Omental fat pad (tissue), 4 donors: ENCODE results near the gene PSMG4. TPM values are rescaled to one million over a fixed set of nuclear protein-coding genes. Genes with fewer than 3 reads are reported as not detected.

Source experiments
- ATAC-seq: fragments of 150-250 bp; one replicate; pipeline ENCODE4 v1.9.1; 2016; ENCODE audit warnings: mild to moderate bottlenecking, moderate library complexity; ENCODE audit not compliant: low FRiP score
- DNase-seq: peaks from one replicate; pipeline ENCODE4 v3.0.0-alpha.2; 2019; ENCODE audit warnings: low spot score
- CTCF ChIP-seq, 3 donors: fragments of 450-650 bp; IDR thresholded peaks; one replicate each; pipeline ENCODE4 v1.5.1; 2016 to 2017; ENCODE audit warnings: antibody characterized with exemption in 3 of 3, mild to moderate bottlenecking in 3 of 3, moderate library complexity in 2 of 3
- total RNA-seq, 4 donors: library from RNA; depleted of rRNA; stranded (reverse); fragments of >200 nt; gene quantifications; one replicate each; pipeline ENCODE4 v1.1.0, GENCODE V29; 2016

PSMG4 gene
- total RNA-seq, 4 donors from 2014 or later = 6.8 to 25.2 (median 23.3) TPM

DNA sequence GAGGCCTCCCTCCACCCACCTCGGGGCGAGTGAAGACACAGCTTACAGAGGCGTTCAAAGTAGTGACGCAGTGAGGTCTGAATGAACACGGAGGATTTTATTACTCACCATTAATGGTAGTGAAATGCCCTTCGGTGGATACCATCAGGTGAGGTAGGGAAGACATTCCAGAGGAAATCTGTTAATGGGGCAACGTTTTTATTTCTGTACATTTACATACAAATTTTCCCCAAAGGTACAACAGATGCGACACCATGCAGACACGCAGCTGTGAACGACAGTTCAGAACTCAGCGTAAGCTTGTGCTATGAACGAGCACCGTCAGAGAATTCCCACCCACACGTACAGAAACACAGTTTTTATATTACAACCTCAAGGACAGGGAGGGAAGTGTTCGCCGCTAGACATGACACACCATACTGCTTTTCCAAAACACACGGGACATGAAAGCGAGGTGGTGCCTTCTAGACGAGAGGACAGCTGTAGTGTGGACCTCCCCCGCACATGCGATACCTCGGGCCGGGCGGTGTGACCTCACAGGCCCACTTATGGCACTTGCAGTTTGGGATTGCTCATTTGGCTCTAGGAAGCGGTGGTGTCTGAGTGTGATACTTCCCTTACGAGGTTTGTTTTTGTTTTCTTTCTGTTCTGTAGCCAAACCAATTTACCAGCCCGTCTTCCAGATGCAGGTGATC lies 10.7 kb downstream of the PSMG4 start:
- no peak for TF ChIP-seq CTCF (IDR thresholded peaks at IDR 0.05)
- DNase-seq (no peak), ATAC-seq (no peak)

DNA sequence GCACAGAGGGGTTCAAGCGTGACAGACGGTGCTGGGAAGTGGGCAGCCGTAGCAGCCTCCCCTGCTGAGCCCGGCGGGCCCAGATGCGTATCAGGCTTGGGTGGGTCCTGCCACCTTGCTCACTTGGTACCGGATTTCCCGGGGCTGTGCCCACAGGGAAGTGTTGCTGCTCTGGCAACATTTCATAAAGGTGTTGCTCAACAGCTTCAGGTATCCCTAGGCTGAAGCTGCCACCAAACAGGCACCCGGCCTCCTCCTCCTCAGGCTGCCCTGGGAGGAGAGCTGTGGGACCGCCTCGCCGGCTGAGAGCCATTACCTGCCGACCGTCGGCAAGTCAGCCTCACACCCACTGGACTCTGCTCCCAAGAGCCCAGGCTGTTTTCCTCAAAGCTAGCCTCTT lies 11.5 kb downstream of the PSMG4 start:
- no peak for DNase-seq
- no peak for ATAC-seq

GRCh38 chr6:3271756-3272155 lies 13.0 kb downstream of the PSMG4 start:
- no peak for DNase-seq
- no peak for TF ChIP-seq CTCF (IDR thresholded peaks at IDR 0.05)
- no peak for ATAC-seq

More for the DNA sequence above, 11.5 kb downstream of the PSMG4 start:
- no peak for TF ChIP-seq CTCF (IDR thresholded peaks at IDR 0.05)

DNA sequence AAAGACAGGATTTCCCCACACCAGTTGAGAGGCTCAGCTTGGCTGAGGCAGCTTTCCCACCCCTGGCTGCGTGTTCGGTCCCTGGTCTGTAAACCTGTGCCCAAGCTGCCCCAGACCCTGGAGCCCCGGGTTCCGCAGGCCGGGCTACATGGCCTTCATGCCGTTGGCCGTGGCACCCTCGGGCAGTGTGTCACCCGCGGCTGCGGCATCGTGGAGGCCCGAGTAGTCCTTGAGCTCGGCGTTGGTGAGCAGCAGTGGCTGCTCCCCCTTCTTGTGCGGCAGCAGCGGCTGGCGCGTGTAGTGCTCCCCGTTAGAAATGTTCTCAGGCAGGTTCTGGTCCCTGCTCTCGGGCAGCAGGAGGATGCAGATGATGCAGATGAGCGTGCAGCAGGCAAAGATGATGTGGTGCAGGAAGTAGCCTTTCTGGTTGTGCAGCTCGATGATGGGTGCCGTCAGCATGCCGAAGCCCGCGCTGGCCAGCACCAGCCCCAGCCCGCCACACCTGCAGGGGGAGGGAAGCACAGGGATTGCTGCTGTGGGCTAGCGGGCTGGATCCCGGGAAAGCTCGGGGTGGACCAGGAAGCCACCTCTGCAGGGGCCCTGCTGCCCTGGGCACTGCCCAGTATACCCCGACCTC lies 14.3 kb downstream of the PSMG4 start:
- TF ChIP-seq CTCF (IDR thresholded peaks at IDR 0.05) = no peak
- no peak for DNase-seq
- ATAC-seq = no peak

GRCh38 chr6:3273707-3274521 lies 15.2 kb downstream of the PSMG4 start:
- no peak for TF ChIP-seq CTCF (IDR thresholded peaks at IDR 0.05)
- ATAC-seq (no peak), DNase-seq (no peak)

- TF ChIP-seq CTCF (IDR thresholded peaks at IDR 0.05) = no peak
Observed at GRCh38 chr6:3276174-3277167, 17.7 kb downstream of the PSMG4 start.

More at GRCh38 chr6:3276174-3277167, 17.7 kb downstream of the PSMG4 start:
- ATAC-seq (no peak), DNase-seq (no peak)
